ENCODE data around the gene SETD1A.

GRCh38 chr16:30977502-30977901, 19.9 kb downstream of the SETD1A start:
- TF ChIP-seq CTCF (IDR thresholded peaks at IDR 0.05; ENCODE audit: insufficient read depth, low read length) (peak; percentile 1), POLR2AphosphoS5 (IDR thresholded peaks at IDR 0.05; ENCODE audit: low read depth) (no peak), REST (IDR thresholded peaks at IDR 0.05; ENCODE audit: insufficient replicate concordance, low read depth) (no peak), SPI1 (IDR thresholded peaks at IDR 0.05; ENCODE audit: borderline replicate concordance, low read depth) (no peak)
